Measurements from ENCODE around the gene IL36RN.

IL36RN gene

DNA sequence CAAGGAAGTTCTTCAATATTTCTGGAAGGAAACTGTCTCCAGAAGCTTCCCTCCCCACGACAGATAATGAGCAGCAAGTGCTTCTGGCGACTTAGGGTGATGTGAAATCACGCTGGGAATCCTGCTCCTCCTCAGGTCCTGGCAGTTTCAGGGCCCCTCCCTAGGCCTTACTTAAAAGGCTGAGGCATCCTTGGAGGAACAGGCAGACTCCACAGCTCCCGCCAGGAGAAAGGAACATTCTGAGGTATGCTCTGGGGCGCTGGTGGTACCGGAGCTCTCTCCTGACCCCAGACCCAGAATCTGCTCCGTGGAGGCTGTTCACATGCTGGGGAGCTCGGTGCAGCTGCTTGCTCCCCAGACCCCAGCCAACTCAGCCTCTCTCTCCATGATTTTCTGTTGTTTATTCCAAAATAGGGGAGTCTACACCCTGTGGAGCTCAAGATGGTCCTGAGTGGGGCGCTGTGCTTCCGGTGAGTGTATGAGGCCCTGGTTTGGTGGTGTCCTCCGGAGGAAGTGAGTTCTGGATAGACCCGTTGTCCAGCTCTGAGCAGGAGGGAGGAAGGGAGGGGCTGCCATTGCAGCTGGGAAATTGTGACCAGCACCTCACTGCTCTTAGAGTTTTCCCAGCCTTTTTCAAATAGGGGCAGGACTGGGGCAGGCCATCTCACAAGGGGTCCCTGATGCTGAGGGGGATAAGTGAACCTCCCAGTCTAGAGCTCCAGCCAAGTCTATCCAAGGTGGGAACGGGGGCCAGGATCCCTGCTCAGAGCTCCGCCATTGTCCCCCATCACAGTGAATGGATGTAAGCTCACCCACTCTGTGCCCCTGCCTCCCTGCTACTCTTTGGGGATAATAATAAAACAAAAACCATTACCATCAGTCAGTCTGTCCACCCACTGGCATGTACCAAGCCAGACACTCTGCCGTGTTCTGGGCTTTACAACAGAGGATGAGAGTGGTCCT is at the start of gene IL36RN:
TSS of gene IL36RN (plus strand) at position 201 of the 963 bp plus-strand sequence. CDS start at position 442, 241 bp downstream.
- DNase-seq (ENCODE audit: low spot score) = no peak

DNA sequence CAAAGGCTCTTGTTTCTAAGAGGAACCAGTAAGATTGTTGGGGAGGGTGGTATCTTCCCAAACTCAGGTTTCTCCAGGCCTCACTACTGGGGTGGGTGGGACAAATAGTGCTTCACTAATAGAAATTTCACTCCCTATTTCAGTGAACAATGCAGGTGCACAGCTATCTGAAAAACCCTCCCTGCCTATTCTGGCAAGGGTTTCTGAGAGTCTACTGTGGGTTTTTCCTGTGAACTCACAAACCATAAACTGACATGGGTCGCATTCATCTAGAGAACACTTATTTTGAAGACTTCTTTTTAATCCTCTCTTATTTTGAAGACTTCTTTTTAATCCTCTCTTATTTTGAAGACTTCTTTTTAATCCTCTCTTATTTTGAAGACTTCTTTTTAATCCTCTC is 49.4 kb upstream of the IL36RN start:
- DNase-seq (ENCODE audit: low spot score) = no peak

DNA sequence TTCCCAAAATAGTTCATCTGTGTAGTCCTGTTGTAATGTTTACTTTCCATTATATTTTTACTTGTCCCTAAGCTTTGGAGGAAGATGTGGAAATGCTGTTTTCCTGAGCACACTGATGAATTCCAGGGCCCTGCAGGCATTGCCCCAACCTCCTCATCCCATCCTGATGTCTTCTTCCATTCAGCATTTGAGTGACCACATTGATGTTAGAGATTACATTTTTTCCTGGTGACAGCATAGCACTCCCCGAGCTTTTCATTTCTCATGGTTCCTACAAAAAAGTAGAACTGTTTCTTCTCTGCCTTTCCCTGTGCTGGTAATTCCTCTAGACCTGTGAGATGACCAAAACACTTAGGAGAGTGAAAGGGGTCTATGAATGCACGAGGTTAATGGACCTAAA is 48.9 kb upstream of the IL36RN start:
- DNase-seq (ENCODE audit: low spot score) = no peak

DNA sequence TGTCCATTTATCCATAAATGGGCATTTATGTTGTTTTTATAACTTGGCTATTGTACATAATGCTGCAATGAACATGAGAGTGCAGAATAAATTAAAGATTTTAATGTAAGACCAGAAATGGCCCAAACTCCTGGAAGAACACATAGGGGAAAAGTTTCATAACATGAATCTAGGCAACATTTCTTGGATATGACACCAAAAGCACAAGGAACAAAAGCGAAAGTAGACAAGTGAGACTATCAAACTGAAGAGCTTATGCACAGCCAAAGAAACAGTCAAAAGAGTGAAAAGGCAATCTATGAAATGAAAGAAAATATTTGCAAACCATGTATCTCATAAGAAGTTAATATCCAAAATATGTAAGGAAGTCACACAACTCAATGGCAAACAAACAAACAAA is 47.9 kb upstream of the IL36RN start:
- no peak for DNase-seq (ENCODE audit: low spot score)

DNA sequence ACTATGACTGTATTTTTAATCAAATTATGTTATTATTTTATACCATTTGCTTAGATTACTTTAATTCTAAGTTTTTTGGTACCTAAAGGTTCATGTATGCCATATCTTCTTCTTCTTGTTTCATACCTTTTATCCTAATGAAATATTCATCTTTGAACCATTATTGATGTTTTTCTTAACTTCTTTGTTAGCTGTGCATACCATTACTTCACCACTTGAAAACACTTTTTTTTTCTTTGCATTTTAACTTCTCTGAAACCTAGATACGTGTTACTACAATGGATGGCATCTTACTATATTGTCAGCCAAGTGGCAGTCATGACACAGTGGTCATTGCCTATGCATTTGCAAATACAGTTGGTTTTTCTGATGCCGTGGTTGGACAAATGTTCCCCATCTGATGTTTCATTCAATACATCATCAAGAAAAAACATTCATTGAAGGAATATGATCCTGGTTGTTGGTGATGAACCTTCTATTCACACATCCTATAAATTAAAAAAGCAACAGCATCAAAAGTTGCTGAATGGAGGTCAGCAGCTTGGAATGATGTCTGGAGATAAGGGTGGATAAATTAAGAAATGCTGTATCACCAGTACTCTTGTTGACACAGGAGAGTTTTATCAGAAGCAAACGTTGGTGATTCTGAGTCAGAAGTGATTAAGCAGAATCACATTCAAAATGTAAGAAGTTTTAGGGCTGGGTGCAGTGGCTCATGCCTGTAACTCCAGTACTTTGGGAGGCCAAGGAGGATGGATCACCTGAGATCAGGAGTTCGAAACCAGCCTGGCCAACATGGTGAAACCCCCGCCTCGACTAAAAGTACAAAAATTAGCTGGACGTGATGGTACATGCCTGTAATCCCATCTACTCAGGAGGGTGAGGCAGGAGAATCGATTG is 46.3 kb upstream of the IL36RN start:
- peak; percentile 58 for DNase-seq (ENCODE audit: low spot score)

DNA sequence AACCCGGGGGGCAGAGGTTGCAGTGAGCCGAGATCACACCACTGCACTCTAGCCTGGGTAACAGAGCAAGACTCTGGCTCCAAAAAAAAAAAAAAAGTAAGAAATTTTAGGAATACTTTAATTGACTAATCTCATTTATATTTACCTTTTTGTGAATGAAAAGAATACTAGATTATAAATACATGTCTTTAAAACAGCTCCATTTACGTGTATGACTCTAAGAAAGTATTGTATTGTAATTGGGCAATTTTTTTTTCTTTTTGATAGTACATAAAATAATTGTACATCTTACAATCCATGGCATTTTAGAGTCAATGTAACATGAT is 45.7 kb upstream of the IL36RN start:
- no peak for DNase-seq (ENCODE audit: low spot score)

DNA sequence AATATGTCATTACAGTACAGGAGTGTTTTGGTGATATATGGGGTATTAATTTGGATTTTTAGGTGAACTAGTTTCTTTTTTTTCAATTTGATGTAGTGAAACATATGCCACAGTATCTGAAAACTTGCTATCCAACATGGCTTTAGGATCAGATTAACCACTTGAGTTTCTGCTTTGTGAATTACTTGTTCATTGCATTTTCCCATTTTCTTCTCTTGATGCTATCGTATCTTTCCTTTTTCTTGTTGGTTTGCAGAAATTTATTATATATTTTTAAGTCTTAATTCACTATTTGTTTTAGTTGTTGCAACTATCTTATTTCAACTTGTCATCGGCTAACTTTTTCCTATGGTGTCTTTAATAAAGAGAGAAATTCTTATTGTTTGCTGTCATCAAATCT is 44.9 kb upstream of the IL36RN start:
- DNase-seq (ENCODE audit: low spot score) = no peak

DNA sequence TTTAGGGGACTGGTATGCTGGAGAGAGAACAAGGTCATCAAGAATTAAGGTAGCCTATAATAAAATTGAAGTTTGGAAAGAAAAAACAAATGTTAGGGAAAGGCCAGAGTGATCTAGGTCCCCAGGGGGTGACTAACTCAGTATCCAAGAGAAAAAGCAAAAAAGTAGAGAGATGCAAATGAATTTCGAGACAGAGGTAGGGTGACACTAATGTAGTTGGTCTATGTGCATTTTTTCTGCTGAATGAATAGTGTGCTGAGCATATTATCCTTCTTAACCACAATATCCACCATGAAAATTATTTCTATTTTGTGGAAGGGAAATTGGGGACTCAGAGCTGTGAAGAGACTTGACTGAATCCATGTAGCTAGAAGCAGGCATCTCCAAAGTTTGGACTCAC is 44.0 kb upstream of the IL36RN start:
- DNase-seq (ENCODE audit: low spot score) = no peak

DNA sequence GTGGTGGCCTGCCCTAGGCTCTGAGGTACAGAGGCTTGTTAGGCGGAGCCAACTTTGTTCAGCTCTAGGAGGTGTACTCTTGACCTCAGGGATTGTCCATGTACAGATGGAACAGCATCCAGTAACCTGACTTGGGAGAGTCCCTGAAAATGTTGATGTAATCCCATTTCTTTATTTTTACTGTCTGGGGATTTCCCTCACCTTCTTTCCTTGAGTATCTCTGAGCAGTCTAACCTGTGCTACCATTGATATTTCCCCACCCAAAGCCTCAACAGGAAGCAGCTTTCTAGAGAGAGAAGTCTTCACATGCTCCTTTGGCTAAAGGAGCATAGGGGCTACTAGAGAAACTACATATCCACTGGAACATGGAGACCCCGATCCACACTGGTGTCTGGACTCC is 43.3 kb upstream of the IL36RN start:
- no peak for DNase-seq (ENCODE audit: low spot score)

DNA sequence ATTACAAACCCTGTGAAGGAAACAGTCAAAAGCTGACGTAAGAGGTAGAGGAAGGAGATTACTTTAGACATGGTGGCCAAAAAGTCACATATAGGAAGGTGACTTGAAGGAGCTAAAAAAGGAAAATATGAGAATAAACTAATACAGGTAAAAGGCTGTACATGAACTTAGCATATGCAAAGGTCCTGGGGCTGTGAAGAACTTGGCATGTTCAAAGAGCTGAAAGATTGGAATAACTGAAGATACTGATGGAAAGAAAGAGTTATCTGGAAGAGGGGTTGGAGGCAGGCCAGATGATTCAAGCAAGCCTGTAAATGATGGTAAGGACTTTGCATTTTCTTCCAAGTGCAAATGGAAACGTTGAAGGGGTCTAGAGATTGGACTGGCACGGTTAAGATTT is 40.5 kb upstream of the IL36RN start:
- no peak for DNase-seq (ENCODE audit: low spot score)

DNA sequence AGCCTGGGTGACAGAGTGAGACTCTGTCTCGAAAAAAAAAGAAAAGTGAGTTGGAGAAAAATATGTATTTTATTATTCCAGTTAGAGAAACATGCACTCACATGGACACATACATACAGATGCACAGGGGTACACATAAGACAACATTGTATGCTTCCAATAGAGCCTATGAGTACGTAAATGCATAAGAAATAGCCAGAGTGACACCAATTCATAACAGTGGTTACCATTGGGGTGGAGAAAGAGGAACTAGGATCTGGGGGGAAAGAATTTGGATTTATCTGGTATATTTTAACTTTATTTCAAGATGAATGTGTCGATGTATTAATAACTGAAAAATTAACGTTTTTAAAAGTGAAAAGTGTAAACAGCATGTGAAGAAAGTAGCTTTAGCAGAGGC is 37.7 kb upstream of the IL36RN start:
- no peak for DNase-seq (ENCODE audit: low spot score)

DNA sequence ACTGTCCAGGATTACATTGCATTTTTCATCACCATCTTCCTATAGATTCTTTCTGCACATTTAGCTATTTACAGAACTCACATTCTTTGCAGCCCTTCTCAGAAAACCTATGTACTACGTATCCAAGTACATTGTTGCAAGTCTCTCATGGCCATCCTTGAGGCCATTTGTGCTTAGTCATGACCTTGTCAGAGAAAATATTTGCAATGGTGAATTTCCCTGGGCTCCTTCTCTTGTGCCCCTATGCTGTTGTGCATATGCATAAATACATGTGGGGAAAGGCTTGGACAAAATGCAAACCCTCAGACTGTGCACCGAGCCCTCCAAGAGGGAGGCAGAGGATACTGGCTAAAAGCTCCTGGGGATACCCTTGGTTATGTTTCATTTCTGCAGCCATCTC is 34.2 kb upstream of the IL36RN start:
- DNase-seq (ENCODE audit: low spot score) = no peak

DNA sequence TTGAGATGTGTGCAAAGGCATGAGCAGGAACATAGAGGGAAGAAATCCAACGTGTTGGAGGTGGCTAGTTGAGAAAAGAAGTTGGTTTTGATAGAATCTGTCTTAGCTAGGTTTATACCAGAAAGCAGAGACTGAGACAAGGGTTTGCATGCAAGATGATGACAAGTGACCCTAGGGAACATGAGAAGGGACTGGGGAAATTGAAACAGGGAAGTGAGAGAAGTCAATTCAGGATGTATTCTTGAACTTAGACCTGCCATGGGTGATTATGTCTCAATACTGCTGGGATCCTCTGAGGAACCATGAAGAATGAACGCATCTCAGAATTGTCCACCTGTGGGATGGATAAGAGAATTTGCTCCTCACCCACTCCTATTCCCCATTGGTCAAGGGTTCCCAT is 33.3 kb upstream of the IL36RN start:
- DNase-seq (ENCODE audit: low spot score) = no peak

DNA sequence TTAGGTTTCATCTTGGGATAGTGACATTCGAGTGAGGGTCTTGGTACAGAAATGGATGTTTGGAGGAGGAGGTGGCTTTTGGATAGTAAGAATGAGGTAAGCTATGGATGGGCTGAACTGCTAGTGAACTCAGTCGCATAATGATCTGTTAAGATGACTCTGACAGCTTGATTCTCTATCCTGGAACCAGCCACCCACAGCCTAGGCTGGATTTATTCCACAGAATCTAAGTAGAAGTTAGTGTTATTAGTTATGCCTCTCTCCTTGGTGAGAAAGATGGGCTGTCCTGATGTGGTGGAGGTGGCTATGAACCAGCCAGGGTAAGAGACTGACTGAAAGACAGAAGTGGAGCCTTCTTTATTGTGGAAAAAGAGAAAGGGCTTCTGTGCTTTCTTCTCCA is 31.3 kb upstream of the IL36RN start:
- no peak for DNase-seq (ENCODE audit: low spot score)

DNA sequence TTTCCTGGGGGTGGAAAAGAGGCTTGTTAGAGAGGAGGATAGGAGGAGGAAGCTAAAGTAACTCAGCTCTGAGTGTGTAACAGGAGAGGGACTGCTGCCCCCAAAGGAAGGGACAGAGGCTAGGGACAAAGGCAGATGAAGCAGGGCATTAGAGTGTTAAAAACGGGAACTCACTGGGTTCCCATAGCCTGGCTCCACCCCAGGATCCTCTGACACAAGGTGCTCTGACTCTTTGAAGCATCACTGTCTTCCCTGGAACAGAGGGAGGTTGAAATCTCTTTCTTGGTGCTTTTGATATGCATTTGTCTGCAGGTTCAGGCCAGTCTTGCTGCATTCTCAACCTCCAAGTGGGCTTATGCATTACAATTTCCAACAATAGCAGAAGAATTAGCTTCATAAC is 30.9 kb upstream of the IL36RN start:
- no peak for DNase-seq (ENCODE audit: low spot score)

DNA sequence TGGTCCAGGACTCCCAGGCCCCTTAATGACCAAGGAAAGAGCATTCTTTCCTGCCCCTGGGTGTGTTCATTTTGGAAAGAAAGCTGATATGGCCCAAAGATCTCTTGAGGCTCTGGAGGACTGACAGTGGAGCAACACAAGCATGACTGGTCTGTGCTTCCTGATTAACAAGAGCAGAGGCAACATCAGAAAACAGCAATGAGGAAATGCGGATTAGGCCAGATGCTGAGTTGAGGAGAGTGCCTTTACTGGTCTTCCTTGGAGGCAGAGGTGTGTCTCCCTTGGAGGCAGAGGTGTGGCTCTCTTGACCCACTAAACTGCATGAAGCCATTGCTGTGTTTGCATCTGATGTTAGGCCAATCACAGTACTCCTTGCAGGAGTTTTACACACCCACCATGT is 26.3 kb upstream of the IL36RN start:
- no peak for DNase-seq (ENCODE audit: low spot score)

DNA sequence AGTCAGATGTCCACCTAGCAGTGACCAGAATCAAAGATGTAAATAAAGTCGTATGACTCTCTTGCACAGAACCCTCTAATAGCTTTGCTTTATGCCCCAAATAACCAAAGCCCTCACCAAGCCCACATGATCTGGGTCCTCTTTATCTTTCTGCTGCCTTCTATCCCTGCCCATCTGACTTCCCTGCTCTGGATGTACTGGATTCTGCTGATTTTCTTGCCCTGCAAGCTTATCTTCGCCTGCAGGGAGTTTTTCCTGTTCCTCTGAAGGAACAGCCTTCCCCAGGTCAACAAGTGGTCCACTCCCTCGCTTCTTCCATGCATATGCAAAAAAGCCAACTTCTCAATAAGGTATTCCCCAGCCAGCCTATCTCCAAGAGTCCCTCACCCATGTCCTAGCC is 25.0 kb upstream of the IL36RN start:
- no peak for DNase-seq (ENCODE audit: low spot score)

DNA sequence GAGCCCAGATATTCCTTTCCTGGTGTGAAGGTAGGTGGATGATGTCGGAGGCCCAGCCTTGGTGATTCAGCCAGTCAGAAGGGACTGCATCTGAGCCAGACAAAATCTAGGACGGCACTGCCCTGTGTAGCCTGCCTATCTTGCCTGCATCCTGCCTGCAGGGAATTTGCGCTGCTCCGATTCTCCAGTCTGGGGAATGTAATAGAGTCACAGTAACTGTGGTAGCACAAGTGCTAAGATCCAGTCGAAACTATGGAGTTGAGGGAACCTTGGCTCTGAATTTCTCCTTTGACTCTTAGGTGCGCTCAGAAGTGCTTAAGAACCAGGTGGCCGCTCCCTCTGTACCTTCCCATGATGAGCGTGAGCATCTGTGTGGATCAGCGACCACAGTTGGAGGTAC is 22.2 kb upstream of the IL36RN start:
- DNase-seq (ENCODE audit: low spot score) = no peak

DNA sequence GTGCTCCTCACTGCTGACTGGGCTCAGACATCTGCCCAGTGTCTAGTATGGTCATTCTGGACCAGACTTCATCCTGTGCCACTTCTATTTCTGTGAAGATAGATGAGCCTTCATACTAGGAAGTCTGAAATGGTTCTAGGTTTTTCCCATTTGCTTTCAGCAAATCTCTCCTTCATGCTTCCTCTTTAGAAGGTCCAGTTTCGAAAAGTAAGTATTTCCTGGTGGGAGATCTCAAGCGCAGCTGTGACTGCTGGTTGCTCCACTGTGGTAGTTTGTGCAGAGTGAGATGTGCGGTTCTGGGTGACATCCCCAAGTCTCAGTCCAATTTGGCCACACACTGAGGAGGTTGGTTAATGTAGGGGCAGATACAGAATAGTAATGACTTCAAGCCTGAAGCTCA is 20.7 kb upstream of the IL36RN start:
- DNase-seq (ENCODE audit: low spot score) = no peak

DNA sequence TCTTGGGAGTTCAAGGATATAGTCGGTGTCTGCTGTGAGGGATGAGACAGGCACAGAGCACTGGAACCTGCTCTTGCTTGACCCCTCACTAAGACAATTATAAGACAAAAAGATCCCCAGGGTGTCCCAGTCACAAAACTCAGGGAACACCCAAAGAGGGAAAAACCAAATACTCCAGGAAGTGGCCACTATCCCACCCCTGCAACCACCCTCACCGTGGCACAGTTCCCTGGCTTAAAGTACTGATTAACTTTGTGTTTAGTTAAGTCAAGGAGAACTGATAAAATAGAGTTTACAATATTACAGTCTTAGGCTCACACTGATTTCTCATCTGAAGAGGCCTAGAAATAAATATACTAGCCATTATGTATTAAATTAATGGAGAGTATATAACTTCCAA is 19.8 kb upstream of the IL36RN start:
- DNase-seq (ENCODE audit: low spot score) = no peak

DNA sequence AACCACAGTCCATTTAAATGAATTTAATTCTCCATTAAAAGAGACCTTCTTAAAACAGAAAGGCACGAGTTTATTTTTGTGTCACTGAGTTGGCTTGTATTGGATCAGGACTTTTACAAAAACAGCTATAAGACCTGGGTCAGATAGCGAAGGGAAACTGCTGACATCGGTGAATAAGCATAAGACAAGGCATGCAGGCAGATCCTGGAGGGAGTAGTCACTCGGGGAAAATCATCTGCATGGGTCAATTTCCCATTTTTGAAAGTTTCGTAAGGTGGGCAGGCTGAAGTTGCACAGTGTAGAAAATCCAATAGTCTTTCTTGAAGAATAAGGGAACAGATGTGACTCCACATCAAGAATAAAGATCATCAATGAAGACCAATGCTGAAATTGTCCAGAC is 19.3 kb upstream of the IL36RN start:
- DNase-seq (ENCODE audit: low spot score) = no peak

DNA sequence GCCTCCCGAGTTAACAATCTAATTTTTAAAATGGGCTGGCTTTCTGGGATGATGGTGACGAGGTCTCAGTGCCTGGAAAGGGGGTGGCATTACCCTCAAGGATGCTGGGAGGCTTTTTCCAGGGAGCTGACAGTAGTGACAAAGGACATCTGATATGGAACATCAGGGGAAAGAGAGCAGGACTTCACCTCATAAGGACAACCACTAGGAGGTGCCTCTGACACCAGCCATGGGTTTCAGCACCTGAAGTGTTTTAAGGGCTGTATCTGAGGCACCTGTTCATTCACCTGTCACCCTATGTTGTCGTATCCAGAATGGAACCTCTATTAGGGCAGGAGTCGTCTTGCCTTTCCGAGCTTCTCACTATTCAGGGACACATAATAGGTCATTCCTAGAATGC is 17.1 kb upstream of the IL36RN start:
- no peak for DNase-seq (ENCODE audit: low spot score)

DNA sequence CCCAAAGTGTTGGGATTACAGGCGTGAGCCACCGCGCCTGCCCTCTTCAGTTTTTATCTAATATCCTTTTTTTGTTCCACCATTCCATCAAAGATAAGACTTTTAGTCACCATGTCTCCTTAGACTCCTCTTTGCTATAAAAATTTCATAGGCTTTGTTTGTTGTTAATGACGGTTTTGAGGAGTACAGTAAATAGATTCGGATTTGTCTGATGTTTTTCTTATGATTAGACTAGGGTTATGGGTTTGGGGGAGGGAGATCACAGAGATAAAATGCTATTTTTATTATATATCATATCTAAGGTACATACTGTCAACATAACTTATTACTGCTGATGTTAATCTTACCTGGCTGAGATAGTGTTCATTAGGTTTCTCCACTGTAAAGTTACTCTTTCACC is 12.5 kb upstream of the IL36RN start:
- no peak for DNase-seq (ENCODE audit: low spot score)
